Activated CD8-positive, alpha-beta T cell treated with anti-CD3 and anti-CD28 coated beads for 36 hours (primary cell): ENCODE data around the gene DHRS7B. TPM values are rescaled to one million over a fixed set of nuclear protein-coding genes. Genes with fewer than 3 reads are reported as not detected.

Experiments
- ATAC-seq: fragments of 200-7000 bp; cut with Tn5 transposase; one replicate; pipeline ENCODE4 v1.10.0; 2021; ENCODE audit warnings: mild to moderate bottlenecking, moderate library complexity
- CTCF ChIA-PET: fragments of 350-600 bp; sonication (Branson Sonifier 250); formaldehyde crosslinking; loops from one replicate; lab custom pipeline; 2021; ENCODE audit warnings: antibody characterized with exemption; lab: Charles Lee
- POLR2A ChIA-PET: fragments of 350-600 bp; sonication (Branson Sonifier 250); formaldehyde crosslinking; loops from one replicate; lab custom pipeline; 2021; ENCODE audit warnings: antibody characterized with exemption; lab: Charles Lee
- DNase-seq: peaks from one replicate; pipeline ENCODE4 v3.0.0-alpha.2; 2020
- H3K27ac Mint-ChIP-seq: one replicate; pipeline ENCODE4 v1.8.0; 2021; ENCODE audit warnings: mild to moderate bottlenecking, mixed read lengths
- H3K27me3 Mint-ChIP-seq: one replicate; pipeline ENCODE4 v1.8.0; 2021; ENCODE audit warnings: mixed read lengths
- H3K36me3 Mint-ChIP-seq: one replicate; pipeline ENCODE4 v1.8.0; 2021; ENCODE audit warnings: low read depth, mixed read lengths
- H3K4me1 Mint-ChIP-seq: one replicate; pipeline ENCODE4 v1.8.0; 2021; ENCODE audit warnings: low read depth, mixed read lengths
- H3K4me3 Mint-ChIP-seq: one replicate; pipeline ENCODE4 v1.8.0; 2021; ENCODE audit warnings: mild to moderate bottlenecking, moderate library complexity, mixed read lengths
- H3K9me3 Mint-ChIP-seq: one replicate; pipeline ENCODE4 v1.8.0; 2021; ENCODE audit warnings: mixed read lengths
- CTCF ChIP-seq: fragments of 200-600 bp; IDR thresholded peaks from one replicate; pipeline ENCODE4 v1.8.0; 2022; ENCODE audit warnings: antibody characterized with exemption, mild to moderate bottlenecking
- intact Hi-C: fragments of 100-400 bp; cut with micrococcal nuclease; formaldehyde crosslinking; loops from one replicate; pipeline ENCODE4 v1.10.0; 2022
- total RNA-seq, 2 experiments: library from RNA; stranded (reverse); gene quantifications; one replicate each; pipeline ENCODE4 v1.2.3, GENCODE V29; 2021

DHRS7B gene
- total RNA-seq, 2 experiments from 2014 or later, result 13.5 to 15.3 TPM

- ChIA-PET POLR2A (interaction anchor here (0.8 to 2.5 kb wide), 3 partner anchors 11 to 86 kb away, joined by 3 to 14 read pairs (median 3); partner anchors contain the start of gene TMEM11), CTCF (interaction anchor here (0.6 to 1.9 kb wide), 4 partner anchors 8 to 329 kb away, joined by 3 to 13 read pairs (median 4); no protein-coding TSS in a partner anchor)
- ATAC-seq (no peak), DNase-seq (no peak)
- Mint-ChIP-seq H3K36me3 (no peaks in the 10 kb centered on the region), H3K4me3 (peak overlapping the region; percentile 96), H3K4me1 (peaks cover 29% of the 10 kb centered on the region), H3K27ac (peak overlapping the region; percentile 98), H3K9me3 (no peaks in the 10 kb centered on the region), H3K27me3 (no peaks in the 10 kb centered on the region)
- TF ChIP-seq CTCF, result no peak
- intact Hi-C loops, result loop anchor here (2.0 to 10.0 kb wide), 4 partner anchors 89 to 387 kb away; partner anchors contain the start of genes MAP2K3 and NATD1
These were observed 829 bp downstream of the DHRS7B start for GRCh38 chr17:21127509-21128077.

- intact Hi-C loops, result loop anchor here (10.0 kb wide), 3 partner anchors 126 to 386 kb away; partner anchors contain the start of genes MAP2K3 and NATD1
- ChIA-PET POLR2A (no interaction called here), CTCF (interaction anchor here (0.7 to 1.9 kb wide), 6 partner anchors 8 to 84 kb away, joined by 3 to 13 read pairs (median 4); partner anchors contain the start of gene TMEM11)
- Mint-ChIP-seq H3K4me3 (no peak overlapping the region), H3K27ac (no peak overlapping the region), H3K9me3 (peaks cover 10% of the 10 kb centered on the region), H3K36me3 (peaks cover 10% of the 10 kb centered on the region), H3K4me1 (peaks cover 29% of the 10 kb centered on the region), H3K27me3 (no peaks in the 10 kb centered on the region)
- no peak for DNase-seq
- TF ChIP-seq CTCF, result no peak
- ATAC-seq, result no peak
These were observed 2.4 kb downstream of the DHRS7B start for GRCh38 chr17:21129023-21129681.

GRCh38 chr17:21131137-21131536, 4.4 kb downstream of the DHRS7B start:
- POLR2A ChIA-PET, result no interaction called here
- ATAC-seq, result no peak
- no peak overlapping the region for H3K4me3 Mint-ChIP-seq

GRCh38 chr17:21132428-21132827, 5.7 kb downstream of the DHRS7B start:
- no peak for TF ChIP-seq CTCF
- no peak for DNase-seq
- H3K27ac Mint-ChIP-seq, result no peak overlapping the region
- CTCF ChIA-PET, result interaction anchor here (1.0 to 2.2 kb wide), 4 partner anchors 11 to 117 kb away, joined by 4 to 9 read pairs (median 5); no protein-coding TSS in a partner anchor
- peaks cover 21% of the 10 kb centered on the region for H3K9me3 Mint-ChIP-seq
- H3K4me3 Mint-ChIP-seq, result no peak overlapping the region
- no peaks in the 10 kb centered on the region for H3K27me3 Mint-ChIP-seq
- POLR2A ChIA-PET, result no interaction called here
- ATAC-seq, result no peak
- H3K4me1 Mint-ChIP-seq, result peaks cover 12% of the 10 kb centered on the region
- H3K36me3 Mint-ChIP-seq, result peaks cover 20% of the 10 kb centered on the region
- intact Hi-C loops, result no loop called here

More at GRCh38 chr17:21131137-21131536, 4.4 kb downstream of the DHRS7B start:
- intact Hi-C loops, result no loop called here
- TF ChIP-seq CTCF, result no peak
- Mint-ChIP-seq H3K4me1 (peaks cover 17% of the 10 kb centered on the region), H3K27me3 (no peaks in the 10 kb centered on the region), H3K9me3 (peaks cover 21% of the 10 kb centered on the region), H3K36me3 (peaks cover 18% of the 10 kb centered on the region), H3K27ac (no peak overlapping the region)
- CTCF ChIA-PET, result interaction anchor here (1.7 to 2.2 kb wide), 4 partner anchors 10 to 149 kb away, joined by 4 to 9 read pairs (median 4); no protein-coding TSS in a partner anchor
- no peak for DNase-seq
